ENCODE results near the gene WDR36.

GRCh38 chr5:111173476-111173875 lies 81.3 kb downstream of the WDR36 start:
- TF ChIP-seq CTCF (IDR thresholded peaks at IDR 0.05) = no peak
- no peak for TF ChIP-seq POLR2AphosphoS5 (IDR thresholded peaks at IDR 0.05)

Data from upper lobe of left lung (tissue), 4 donors.